Measurements from ENCODE around the gene WBP1L. TPM values are rescaled to one million over a fixed set of nuclear protein-coding genes. Genes with fewer than 3 reads are reported as not detected.

WBP1L gene
- total and polyA plus RNA-seq, 2 of the 13 experiments (the other 11 are each of a cell fraction or from before 2014, with no cell fraction given) = 8.3 to 12.3 TPM

DNA sequence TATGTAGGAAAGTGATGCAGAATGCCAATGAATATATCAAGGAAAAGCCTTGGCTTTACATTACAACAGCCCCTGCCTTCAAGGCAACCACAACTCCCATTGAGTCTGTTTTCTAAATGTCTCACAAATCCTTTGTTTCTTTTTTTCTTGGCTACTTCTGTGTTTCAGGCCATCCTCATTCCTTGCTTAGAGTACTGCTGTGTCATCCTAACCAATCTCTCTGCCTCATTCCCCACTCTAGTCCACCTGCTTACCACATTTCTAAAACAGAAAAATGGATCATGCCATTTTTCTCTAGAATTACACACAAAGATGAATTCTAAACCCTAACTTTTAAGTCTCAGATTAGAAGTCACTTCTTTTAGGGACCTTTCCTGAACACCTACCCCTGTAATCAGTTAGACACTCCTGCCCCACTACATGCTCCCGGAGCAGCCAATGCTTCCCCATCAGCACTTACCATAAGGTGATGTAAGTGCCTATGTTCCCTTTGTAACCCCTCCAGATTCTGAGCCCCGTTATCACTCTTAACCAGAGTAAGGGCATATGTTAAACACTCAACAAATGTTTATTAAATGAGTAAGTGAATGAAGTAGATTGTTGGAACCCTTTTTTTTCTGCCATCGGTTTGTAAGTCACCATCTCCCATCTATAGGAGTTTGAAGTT lies 113.1 kb downstream of the WBP1L start:
- CTCF ChIA-PET (ENCODE audit: low intra/inter-chr PET ratio, low total read pairs) = no interaction called here
- no peak for ATAC-seq

More for the DNA sequence above, 113.1 kb downstream of the WBP1L start:
- 92% methylated on average over 3 of the region's 3 CpGs for WGBS (ENCODE audit: low lambda C conversion rate)
- no peak for FAIRE-seq
- Histone ChIP-seq H3K4me1 (ENCODE audit: insufficient read depth, low read length) (peaks cover 42% of the 10 kb centered on the region), H3K4me3 (replicated peaks in 1 of 3; ENCODE audit: insufficient read depth in 1 of 3, low read depth in 2 of 3, low read length in 3 of 3) (0 out of 6 replicates have a peak overlapping the region, but pooled peaks of 1 of the 3 experiments have one; percentile 10), H4K20me1 (ENCODE audit: insufficient read depth, low read length) (no peaks in the 10 kb centered on the region; the same call in 1 of the 2 replicates), H2AFZ (ENCODE audit: low read length) (no peak overlapping the region), H3K36me3 (replicated peaks in 1 of 2; ENCODE audit: control insufficient read depth in 1 of 2, insufficient read depth in 2 of 2, low read length in 2 of 2) (peaks cover 1 to 10% of the 10 kb centered on the region in 2 experiments; a peak in 3 of 5 replicates), H3K9ac (ENCODE audit: insufficient read depth, low read depth, low read length) (no peak overlapping the region), H3K27me3 (ENCODE audit: control insufficient read depth in 1 of 2, insufficient read depth in 2 of 2, low read length in 2 of 2) (no peaks in the 10 kb centered on the region), H3K9me3 (ENCODE audit: low read length) (no peaks in the 10 kb centered on the region), H3K27ac (ENCODE audit: extremely low read length, insufficient read depth, low read length) (peak overlapping the region; percentile 4), H3K4me2 (ENCODE audit: low read depth, low read length) (no peak overlapping the region), H3K79me2 (ENCODE audit: insufficient read depth, low read length) (peaks cover 27% of the 10 kb centered on the region)
- in situ Hi-C loops (cut with HindIII; ENCODE audit: extremely low pct_ligation_motif_present, low pct_unique_long_range_greater_than_20kb) = no loop called here
- intact Hi-C loops (cut with micrococcal nuclease; ENCODE audit: unreplicated experiment) = no loop called here
- BruUV-seq (replicated peaks) = no TSS peak
- DNase-seq (ENCODE audit: low spot score) = no peak
- POLR2A ChIA-PET = no interaction called here
- TF ChIP-seq ZNF552 (CRISPR knock-in tag; IDR thresholded peaks at IDR 0.05; ENCODE audit: borderline replicate concordance) = no peak
- TF ChIP-seq ZNF800 (CRISPR knock-in tag; IDR thresholded peaks at IDR 0.05) = no peak
- no peak for TF ChIP-seq ADNP (CRISPR knock-in tag; IDR thresholded peaks at IDR 0.05)
- TF ChIP-seq HBP1 (CRISPR knock-in tag; IDR thresholded peaks at IDR 0.05; ENCODE audit: low read depth) = no peak
- no peak for TF ChIP-seq ZNF274 (CRISPR knock-in tag; IDR thresholded peaks at IDR 0.05)
- TF ChIP-seq CTCF (CRISPR knock-in tag; IDR thresholded peaks at IDR 0.05) = no peak
- TF ChIP-seq KAT7 (CRISPR knock-in tag; IDR thresholded peaks at IDR 0.05; ENCODE audit: borderline replicate concordance) = no peak
